GM18499 (cell line): ENCODE results near the gene CCDC124.

ENCODE experiments used
- ATAC-seq: cut with Tn5 transposase; IDR thresholded peaks from one replicate; pipeline ENCODE4 v1.9.1; 2021; ENCODE audit warnings: moderate number of reproducible peaks; ENCODE audit not compliant: insufficient read depth, unreplicated experiment

Gene CCDC124

GRCh38 chr19:17951990-17952976 is 19.5 kb downstream of the CCDC124 start:
- ATAC-seq, result no peak

GRCh38 chr19:17953316-17953801 is 20.5 kb downstream of the CCDC124 start:
- ATAC-seq, result no peak

- no peak for ATAC-seq
Measured at GRCh38 chr19:17953869-17954268, 21.1 kb downstream of the CCDC124 start.

GRCh38 chr19:17954401-17954800 is 21.6 kb downstream of the CCDC124 start:
- no peak for ATAC-seq

GRCh38 chr19:17957149-17957849 is 24.5 kb downstream of the CCDC124 start:
- ATAC-seq, result no peak

GRCh38 chr19:17957885-17958284 is 25.1 kb downstream of the CCDC124 start:
- no peak for ATAC-seq

GRCh38 chr19:17963936-17964691 is 31.3 kb downstream of the CCDC124 start:
- no peak for ATAC-seq

- ATAC-seq, result no peak
Measured at GRCh38 chr19:17965370-17966128, 32.7 kb downstream of the CCDC124 start.

GRCh38 chr19:17966129-17966483 is 33.3 kb downstream of the CCDC124 start:
- no peak for ATAC-seq

GRCh38 chr19:17966550-17967256 is 33.9 kb downstream of the CCDC124 start, which contains the start of gene KCNN1:
TSS of gene KCNN1 (plus strand) at chr19:17967107. CDS start at chr19:17973889, 6,782 bp downstream.
- ATAC-seq, result no peak

- ATAC-seq, result no peak
Measured at GRCh38 chr19:17967257-17968051, 34.6 kb downstream of the CCDC124 start.

GRCh38 chr19:17968362-17968761 is 35.5 kb downstream of the CCDC124 start:
- ATAC-seq, result no peak

- no peak for ATAC-seq
Measured at GRCh38 chr19:17969096-17969792, 36.4 kb downstream of the CCDC124 start.

- no peak for ATAC-seq
Measured at GRCh38 chr19:17972230-17972629, 39.4 kb downstream of the CCDC124 start.

GRCh38 chr19:17973759-17974158 is 40.9 kb downstream of the CCDC124 start:
- ATAC-seq, result no peak

GRCh38 chr19:17974551-17974950 is 41.7 kb downstream of the CCDC124 start:
- no peak for ATAC-seq

- no peak for ATAC-seq
Measured at GRCh38 chr19:17975032-17975431, 42.2 kb downstream of the CCDC124 start.

- no peak for ATAC-seq
Measured at GRCh38 chr19:17977021-17977420, 44.2 kb downstream of the CCDC124 start.
